Common myeloid progenitor, CD34-positive (primary cell): ENCODE data around the gene OR3A1.
"Not testable (repeated sequence)": the region's sequence is repeated elsewhere in the genome, so short reads cannot be mapped to it uniquely, and the experiment has no call there.

Experiments
- CTCF ChIA-PET: fragments of 350-600 bp; sonication (Branson Sonifier 250); formaldehyde crosslinking; loops from one replicate; lab custom pipeline; 2021; ENCODE audit warnings: antibody characterized with exemption; lab: Charles Lee
- POLR2A ChIA-PET: fragments of 350-600 bp; sonication (Branson Sonifier 250); formaldehyde crosslinking; loops from one replicate; lab custom pipeline; 2021; ENCODE audit warnings: antibody characterized with exemption; lab: Charles Lee
- DNase-seq, 3 donors: peaks; one replicate each; pipeline versions ENCODE4 v3.0.0 to v3.0.0-alpha.2; 2013
- H3K27ac ChIP-seq, 2 experiments: 1 replicate in 1 of 2; 2 replicates in 1 of 2; pipeline ENCODE4 v1.7.0; 2013; ENCODE audit warnings: inconsistent platforms in 2 of 2, low read length in 2 of 2, mild to moderate bottlenecking in 2 of 2, low read depth in 1 of 2, moderate library complexity in 1 of 2; ENCODE audit not compliant: severe bottlenecking in 2 of 2, insufficient read depth in 1 of 2, poor library complexity in 1 of 2
- H3K27me3 ChIP-seq, 5 experiments: replicated peaks in 2 of 5; 1 replicate in 3 of 5; 2 replicates in 2 of 5; pipeline versions ENCODE4 v1.6.1 to v1.7.0; 2013; ENCODE audit warnings: low read length in 4 of 5, mild to moderate bottlenecking in 2 of 5, moderate library complexity in 2 of 5, inconsistent platforms in 1 of 5; ENCODE audit not compliant: insufficient read depth in 5 of 5, control insufficient read depth in 4 of 5
- H3K36me3 ChIP-seq, 4 experiments: 1 replicate in 2 of 4; 2 replicates in 2 of 4; pipeline versions ENCODE4 v1.6.1 to v1.7.0; 2013; ENCODE audit warnings: low read length in 3 of 4, control low read depth in 1 of 4, mild to moderate bottlenecking in 1 of 4; ENCODE audit not compliant: control insufficient read depth in 4 of 4, insufficient read depth in 4 of 4
- H3K4me1 ChIP-seq, 4 experiments: 1 replicate in 3 of 4; 2 replicates in 1 of 4; pipeline versions ENCODE4 v1.6.1 to v1.7.1; 2013; ENCODE audit warnings: low read length in 3 of 4, mild to moderate bottlenecking in 3 of 4, control low read depth in 1 of 4, inconsistent platforms in 1 of 4, moderate library complexity in 1 of 4; ENCODE audit not compliant: control insufficient read depth in 4 of 4, insufficient read depth in 4 of 4; ENCODE audit errors: control extremely low read depth in 1 of 4
- H3K4me3 ChIP-seq, 7 experiments: 1 replicate in 4 of 7; 2 replicates in 3 of 7; pipeline versions ENCODE4 v1.5.1 to v1.7.0; 2013; ENCODE audit warnings: mild to moderate bottlenecking in 7 of 7, low read length in 6 of 7, moderate library complexity in 6 of 7, inconsistent platforms in 2 of 7, low read depth in 2 of 7, control low read depth in 1 of 7; ENCODE audit not compliant: insufficient read depth in 4 of 7, control insufficient read depth in 1 of 7; ENCODE audit errors: extremely low read depth in 1 of 7
- H3K9me3 ChIP-seq, 5 experiments: 1 replicate in 4 of 5; 2 replicates in 1 of 5; pipeline versions ENCODE4 v1.6.1 to v1.7.1; 2013; ENCODE audit warnings: low read length in 4 of 5, mild to moderate bottlenecking in 2 of 5, inconsistent platforms in 1 of 5, low read depth in 1 of 5, moderate library complexity in 1 of 5; ENCODE audit not compliant: control insufficient read depth in 4 of 5, insufficient read depth in 2 of 5; ENCODE audit errors: control extremely low read depth in 1 of 5
- WGBS: methylation state at CpG from one replicate; pipeline ENCODE4 v1.1.5; 2013; ENCODE audit not compliant: insufficient coverage; 5-methylcytosine and 5-hydroxymethylcytosine counted together

Gene OR3A1

GRCh38 chr17:3293548-3293947 lies 4.6 kb downstream of the OR3A1 start:
- WGBS = no CpG with 5 or more reads among the region's 1 CpG
- POLR2A ChIA-PET, H3K4me3 ChIP-seq: not testable (repeated sequence)

DNA sequence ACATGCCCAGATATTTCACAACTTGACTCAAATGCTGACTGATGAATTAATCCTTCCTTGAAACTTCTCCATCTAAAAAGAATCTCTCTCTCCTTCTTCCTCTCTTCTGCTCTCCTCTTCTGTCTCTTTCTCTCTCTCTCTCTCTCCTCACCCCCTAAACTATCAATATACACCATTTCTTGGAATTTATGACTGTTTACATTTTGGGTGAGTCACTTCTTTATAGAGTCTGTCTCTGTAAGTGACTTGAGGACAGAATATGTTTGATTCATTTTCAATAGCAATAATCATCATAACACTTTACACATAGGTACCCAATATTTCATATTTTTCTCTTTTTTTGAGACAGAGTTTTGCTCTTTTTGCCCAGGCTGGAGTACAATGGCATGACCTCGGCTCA lies 15.3 kb downstream of the OR3A1 start:
- no peak for DNase-seq
- CTCF ChIA-PET = no interaction called here
- H3K9me3 ChIP-seq = no peaks in the 10 kb centered on the region
- no CpG with 5 or more reads among the region's 1 CpG for WGBS
- no peak overlapping the region for H3K27ac ChIP-seq
- POLR2A ChIA-PET = no interaction called here
- H3K36me3 ChIP-seq = no peaks in the 10 kb centered on the region
- peaks cover 0 to 2% (median 0%) of the 10 kb centered on the region in 4 experiments for H3K4me1 ChIP-seq
- no peak overlapping the region for H3K4me3 ChIP-seq
- no peaks in the 10 kb centered on the region for H3K27me3 ChIP-seq

More at GRCh38 chr17:3293548-3293947, 4.6 kb downstream of the OR3A1 start:
- H3K36me3 ChIP-seq, H3K4me1 ChIP-seq, DNase-seq, H3K27me3 ChIP-seq, H3K9me3 ChIP-seq, CTCF ChIA-PET, H3K27ac ChIP-seq: not testable (repeated sequence)

DNA sequence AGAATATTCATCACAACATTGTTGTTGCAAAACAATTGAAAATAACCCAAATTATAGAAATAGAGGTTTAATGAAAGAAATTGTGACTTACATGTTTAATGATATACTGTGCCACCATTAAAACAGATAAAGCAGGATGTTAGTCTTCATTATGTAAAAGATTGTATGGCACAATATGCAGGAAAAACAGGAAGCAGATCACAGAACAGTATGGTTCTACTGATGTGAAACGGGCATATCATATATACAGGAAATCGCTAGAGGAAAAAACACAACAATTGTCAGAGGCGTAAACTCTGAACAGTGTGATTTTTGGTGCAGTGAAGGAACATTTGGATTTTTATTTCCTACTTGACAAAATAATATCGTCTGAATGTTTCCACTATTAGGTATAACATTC lies 22.0 kb downstream of the OR3A1 start:
- ChIA-PET POLR2A (no interaction called here), CTCF (no interaction called here)
- Histone ChIP-seq H3K27ac (no peak overlapping the region), H3K9me3 (peaks cover 0 to 10% (median 4%) of the 10 kb centered on the region in 5 experiments), H3K27me3 (no peaks in the 10 kb centered on the region), H3K4me3 (no peak overlapping the region), H3K36me3 (no peaks in the 10 kb centered on the region), H3K4me1 (no peaks in the 10 kb centered on the region)
- WGBS = 50% methylated on average over 2 of the region's 4 CpGs
- no peak for DNase-seq

DNA sequence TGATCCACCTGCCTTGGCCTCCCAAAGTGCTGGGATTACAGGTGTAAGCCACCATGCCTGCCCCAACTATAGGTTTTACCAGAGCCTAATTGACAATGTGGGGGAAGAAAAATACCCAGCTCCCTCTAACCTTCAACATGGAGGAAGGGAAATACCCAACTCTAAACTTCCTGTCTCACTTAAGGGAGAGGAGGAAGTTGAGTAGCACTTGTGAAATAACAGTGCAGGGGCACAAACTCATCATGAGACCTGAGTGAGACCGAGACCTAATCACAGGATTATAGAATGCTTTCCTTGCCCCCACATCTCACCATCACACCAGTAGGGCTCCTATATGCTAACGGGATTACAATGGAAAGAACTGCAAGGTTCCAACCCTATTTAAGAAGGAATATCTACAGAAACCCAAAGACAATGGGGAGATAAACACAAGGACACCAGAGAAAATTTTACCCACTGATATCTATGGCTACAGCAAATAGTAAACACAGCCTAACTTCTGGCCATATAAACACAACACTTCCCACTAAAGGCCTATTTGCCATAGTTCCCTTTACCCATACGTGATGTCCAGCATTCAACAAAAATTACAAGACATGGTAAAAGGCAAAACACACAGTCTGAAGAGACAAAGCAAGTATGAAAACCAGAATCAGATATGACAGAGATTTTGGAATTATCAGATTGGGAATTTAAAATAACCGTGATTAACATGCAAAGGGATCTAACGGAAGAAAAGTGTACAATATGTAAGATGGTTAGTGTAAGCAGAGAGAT lies 26.9 kb downstream of the OR3A1 start:
- Histone ChIP-seq H3K27ac (no peak overlapping the region), H3K36me3 (no peaks in the 10 kb centered on the region), H3K4me1 (no peaks in the 10 kb centered on the region), H3K9me3 (peaks cover 0 to 12% (median 4%) of the 10 kb centered on the region in 5 experiments), H3K4me3 (no peak overlapping the region), H3K27me3 (no peaks in the 10 kb centered on the region)
- 100% methylated on average over 2 of the region's 5 CpGs for whole genome bisulfite sequencing
- ChIA-PET POLR2A (no interaction called here), CTCF (no interaction called here)
- DNase-seq = no peak

- ChIA-PET POLR2A (no interaction called here), CTCF (no interaction called here)
- DNase-seq = no peak
- Histone ChIP-seq H3K9me3 (no peaks in the 10 kb centered on the region), H3K4me1 (no peaks in the 10 kb centered on the region), H3K27ac (no peak overlapping the region), H3K4me3 (no peak overlapping the region), H3K27me3 (peaks cover 0 to 2% (median 0%) of the 10 kb centered on the region in 5 experiments), H3K36me3 (no peaks in the 10 kb centered on the region)
- 77% methylated on average over 13 of the region's 13 CpGs for WGBS
Measured at GRCh38 chr17:3260600-3260999, 37.6 kb downstream of the OR3A1 start.

DNA sequence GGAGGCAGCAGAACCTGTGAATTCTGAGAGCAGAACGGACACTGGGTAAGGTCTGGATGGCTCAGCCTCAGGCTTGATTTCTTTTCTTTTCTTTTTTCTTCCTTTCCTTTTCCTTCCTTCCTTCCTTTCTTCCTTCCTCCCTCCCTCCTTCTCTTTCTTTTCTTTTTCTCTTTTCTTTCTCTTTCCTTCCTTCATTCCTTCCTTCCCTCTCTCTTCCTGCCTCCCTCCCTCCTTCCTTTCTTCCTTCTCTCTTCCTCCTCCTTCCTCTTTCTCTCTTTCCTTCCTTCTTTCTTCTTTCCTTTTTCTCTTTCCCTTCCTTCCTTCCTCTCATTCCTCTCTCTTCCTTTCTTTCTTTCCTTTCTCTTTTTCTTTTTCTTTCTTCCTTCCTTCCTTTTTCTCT lies 38.0 kb downstream of the OR3A1 start:
- Histone ChIP-seq H3K4me1 (no peaks in the 10 kb centered on the region), H3K4me3 (no peak overlapping the region), H3K27ac (no peak overlapping the region), H3K9me3 (no peaks in the 10 kb centered on the region), H3K27me3 (peaks cover 0 to 2% (median 0%) of the 10 kb centered on the region in 5 experiments), H3K36me3 (no peaks in the 10 kb centered on the region)
- ChIA-PET CTCF (no interaction called here), POLR2A (no interaction called here)
- WGBS = 100% methylated on average over 1 of the region's 1 CpG
- DNase-seq = no peak

GRCh38 chr17:3256575-3256974 lies 41.6 kb downstream of the OR3A1 start:
- POLR2A ChIA-PET = no interaction called here
- no peak for DNase-seq
- Histone ChIP-seq H3K27ac (no peak overlapping the region), H3K36me3 (no peaks in the 10 kb centered on the region), H3K4me1 (no peaks in the 10 kb centered on the region), H3K27me3 (peaks cover 0 to 2% (median 0%) of the 10 kb centered on the region in 5 experiments), H3K4me3 (no peak overlapping the region), H3K9me3 (no peaks in the 10 kb centered on the region)
- 93% methylated on average over 8 of the region's 8 CpGs for WGBS
- CTCF ChIA-PET = no interaction called here
